GM21786 (cell line): ENCODE measurements around the gene TANGO6.

Source experiments
- ATAC-seq: cut with Tn5 transposase; IDR thresholded peaks from one replicate; pipeline ENCODE4 v1.9.1; 2021; ENCODE audit not compliant: unreplicated experiment

Gene TANGO6

DNA sequence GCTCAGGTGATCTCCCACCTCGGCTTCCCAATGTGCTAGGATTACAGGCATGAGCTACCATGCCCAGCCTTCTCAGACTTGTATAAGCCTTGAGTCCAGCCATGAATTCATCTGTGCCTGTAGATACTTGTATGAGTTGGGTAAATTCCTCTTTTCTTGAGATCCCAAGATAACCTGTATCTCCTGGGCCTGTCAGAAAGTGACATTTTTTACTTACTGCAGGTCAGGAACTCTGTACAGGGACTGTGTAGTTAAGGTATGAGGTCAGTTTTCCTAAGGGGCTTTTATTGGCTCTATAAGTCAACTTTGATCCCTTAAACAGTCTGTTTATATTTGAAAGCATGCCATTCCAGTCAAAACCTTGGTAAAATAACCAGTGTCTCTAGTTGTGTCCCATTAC lies 155.8 kb downstream of the TANGO6 start:
- ATAC-seq: no peak

DNA sequence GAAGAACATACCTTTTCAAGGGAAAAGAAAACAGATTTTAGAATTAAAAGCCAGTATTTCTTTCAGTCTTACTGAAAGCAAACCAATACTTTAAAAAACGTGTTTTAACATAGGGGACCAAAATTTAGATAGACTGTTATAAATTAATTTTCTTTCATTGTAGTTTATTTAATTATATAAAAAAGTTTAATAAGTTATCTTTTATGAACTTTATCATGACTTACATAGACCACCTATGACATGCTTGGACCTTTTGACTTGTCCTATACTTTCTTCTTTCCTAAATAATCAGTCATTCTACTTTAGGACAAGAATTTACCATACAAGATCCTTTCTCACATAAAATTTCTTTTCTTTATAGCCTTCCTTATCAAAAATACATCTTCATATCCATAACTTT lies 160.2 kb downstream of the TANGO6 start:
- ATAC-seq: no peak

DNA sequence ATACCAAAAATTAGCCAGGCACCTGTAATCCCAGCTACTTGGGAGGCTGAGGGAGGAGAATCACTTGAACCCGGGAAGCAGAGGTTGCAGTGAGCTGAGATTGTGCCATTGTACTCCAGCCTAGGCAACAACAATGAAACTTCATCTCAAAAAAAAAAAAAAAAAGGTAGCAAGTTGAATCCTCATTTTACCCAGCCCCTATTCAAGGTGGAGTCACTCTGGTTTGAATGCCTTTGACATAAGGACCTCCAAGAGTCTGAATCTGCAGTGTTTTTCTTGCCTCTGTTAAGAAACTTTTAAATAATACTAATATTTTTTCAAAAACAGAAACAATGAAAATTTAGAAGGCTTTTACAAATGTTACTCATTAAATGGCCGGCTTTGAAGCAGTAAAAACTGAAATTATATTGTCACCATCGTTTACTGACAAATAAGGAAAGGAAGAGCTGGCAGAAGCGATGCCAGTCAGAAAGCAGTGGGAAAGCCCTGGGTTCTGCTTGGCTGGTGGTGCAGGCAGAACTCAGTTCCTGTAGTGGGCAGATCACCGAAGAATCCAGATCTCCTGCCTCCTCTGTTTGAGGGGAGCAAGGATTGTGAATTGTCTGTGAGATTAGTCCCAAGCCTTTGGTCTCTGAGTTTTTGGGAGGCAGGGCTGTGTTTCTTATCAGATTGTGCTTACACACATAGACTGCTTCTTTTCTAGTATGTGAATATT lies 162.5 kb downstream of the TANGO6 start:
- ATAC-seq: no peak

DNA sequence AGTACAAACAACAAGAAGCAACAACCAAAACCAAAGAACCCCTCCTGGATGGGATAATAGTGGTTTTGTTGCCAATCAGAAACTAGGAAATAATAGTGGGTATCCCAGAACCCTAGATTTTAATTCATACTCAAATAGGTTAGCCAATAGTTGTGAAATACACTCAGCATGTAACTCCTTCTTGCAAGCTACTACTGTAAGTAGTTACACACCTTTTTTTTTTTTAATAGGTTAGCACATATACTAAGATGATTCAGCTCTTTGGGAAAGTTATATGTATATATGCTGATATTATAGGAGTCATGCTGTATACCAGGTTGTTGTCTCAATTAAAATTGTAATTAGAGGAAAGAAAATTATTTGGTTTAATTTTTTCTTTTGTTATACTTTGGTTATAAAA lies 169.6 kb downstream of the TANGO6 start:
- no peak for ATAC-seq

DNA sequence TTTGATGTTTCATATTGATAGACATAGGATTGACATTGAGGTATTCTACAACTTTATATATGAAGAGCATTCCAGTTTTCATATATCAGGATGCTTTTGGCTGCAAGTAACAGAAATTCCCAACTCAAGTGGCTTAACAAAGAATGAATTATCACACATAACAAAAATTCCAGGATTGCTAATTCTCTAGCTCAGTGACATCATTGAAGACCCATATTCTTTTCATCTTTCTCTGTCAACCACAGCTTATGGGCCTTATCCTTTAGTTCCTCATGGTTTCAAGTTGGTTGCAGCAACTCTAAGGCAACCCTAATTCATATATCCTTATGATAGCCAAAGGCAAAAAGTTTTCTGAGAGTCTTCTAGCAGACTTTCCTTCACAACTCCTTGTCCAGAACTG lies 170.7 kb downstream of the TANGO6 start:
- no peak for ATAC-seq

DNA sequence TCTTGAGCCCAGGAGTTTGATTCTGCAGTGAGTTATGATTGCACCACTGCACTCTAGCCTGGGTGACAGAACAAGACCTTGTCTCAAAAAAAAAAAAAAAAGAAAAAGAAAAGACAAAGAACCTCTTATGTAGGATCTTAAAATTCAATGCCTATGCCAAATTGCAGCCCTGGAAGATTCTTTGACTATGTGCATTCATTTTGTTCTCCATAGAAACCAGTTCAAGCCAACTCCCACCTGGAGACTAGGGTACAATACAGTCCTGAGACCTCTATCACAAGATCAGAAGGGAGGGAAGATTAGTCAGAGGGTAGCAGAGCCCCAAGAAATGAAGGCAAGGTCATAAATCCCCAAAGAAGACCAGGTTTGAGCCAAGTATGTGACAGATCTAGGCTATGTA lies 171.5 kb downstream of the TANGO6 start:
- ATAC-seq: no peak

DNA sequence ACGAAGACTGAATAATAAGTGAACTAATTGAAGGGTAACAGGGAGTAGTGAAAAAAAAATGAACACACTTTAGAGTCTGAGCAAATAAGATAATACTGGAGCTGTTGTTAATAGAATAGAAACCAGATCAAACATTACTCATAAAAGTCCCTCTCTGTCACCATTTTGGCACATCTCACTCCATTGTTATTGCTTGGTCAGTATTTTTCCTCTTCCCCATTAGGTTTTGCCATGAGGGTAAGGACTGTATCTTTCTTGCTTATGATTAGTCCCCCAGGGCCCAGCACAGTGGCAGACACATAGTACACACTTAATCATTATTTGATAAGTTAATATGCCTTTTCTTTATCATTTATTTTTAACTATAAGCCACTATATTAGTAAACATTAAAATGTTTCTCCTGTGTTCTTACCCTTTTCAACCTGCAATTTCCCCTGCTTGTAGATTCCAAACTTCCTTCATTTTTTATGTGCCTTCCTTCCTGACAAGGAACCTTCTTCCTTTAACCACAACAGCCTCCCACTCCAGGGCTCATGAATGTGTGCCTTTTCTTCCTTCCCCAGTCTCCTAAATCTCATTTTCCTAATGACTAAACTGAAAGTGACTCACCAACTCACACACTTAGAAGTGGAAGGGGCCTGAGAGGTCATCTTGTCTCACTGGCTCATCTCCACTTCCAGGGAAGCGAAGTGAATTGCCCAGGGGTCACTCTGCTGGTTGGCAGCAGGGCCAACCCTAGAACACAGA lies 173.9 kb downstream of the TANGO6 start:
- no peak for ATAC-seq

DNA sequence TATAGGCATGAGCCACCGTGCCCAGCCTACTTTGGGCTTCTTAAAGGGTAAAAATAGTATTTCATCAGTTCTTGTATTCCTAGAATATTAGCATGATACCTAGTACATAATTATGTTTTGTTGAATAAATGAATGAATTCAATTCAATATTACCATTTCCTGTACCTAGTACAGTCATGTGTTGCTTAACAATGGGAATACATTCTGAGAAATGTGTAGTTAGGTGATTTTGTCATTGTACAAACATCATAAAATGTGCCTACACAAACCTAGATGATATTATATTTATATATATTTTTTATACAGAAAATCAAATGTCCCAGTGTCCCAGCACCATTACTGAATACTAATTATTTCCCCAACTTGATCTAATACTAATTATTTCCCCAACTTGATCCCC lies 176.5 kb downstream of the TANGO6 start:
- ATAC-seq: no peak

DNA sequence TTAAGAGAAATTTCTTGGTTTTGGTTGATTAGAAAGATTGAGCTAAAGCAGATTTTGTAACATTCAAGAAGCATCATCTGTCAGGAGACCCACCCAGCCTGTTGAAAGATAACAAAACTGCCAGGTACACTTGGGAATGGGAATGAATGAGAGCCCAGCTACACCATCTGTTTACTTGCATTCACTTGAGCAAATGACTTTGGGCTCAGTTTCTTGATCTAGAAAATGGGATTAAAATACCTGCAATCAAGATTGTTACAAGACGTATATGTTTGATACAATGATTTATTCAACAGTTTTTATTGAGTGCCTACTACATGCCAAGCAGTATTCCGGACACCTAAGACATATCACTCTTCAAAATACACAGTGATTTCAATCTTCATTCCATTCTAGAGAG lies 185.8 kb downstream of the TANGO6 start:
- ATAC-seq: no peak

DNA sequence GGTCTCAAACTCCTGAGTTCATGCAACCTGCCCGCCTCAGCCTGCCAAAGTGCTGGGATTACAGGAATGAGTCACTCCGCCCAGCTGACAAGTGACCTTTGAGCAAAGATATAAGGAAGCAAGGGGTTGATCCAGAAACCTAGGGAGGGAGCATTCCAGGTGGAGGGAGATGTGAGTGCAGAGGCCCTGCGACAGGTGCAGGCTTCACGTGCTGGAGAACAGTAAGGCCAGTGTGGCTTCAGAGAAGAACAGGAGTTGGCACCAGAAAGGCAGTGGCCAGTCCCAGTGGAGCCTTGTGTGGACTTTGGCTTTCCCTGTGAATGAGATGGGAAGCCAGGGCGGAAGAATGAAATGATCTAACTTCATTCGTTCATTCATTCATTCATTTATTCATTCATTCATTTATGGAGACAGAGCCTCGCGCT lies 188.6 kb downstream of the TANGO6 start:
- ATAC-seq: no peak

DNA sequence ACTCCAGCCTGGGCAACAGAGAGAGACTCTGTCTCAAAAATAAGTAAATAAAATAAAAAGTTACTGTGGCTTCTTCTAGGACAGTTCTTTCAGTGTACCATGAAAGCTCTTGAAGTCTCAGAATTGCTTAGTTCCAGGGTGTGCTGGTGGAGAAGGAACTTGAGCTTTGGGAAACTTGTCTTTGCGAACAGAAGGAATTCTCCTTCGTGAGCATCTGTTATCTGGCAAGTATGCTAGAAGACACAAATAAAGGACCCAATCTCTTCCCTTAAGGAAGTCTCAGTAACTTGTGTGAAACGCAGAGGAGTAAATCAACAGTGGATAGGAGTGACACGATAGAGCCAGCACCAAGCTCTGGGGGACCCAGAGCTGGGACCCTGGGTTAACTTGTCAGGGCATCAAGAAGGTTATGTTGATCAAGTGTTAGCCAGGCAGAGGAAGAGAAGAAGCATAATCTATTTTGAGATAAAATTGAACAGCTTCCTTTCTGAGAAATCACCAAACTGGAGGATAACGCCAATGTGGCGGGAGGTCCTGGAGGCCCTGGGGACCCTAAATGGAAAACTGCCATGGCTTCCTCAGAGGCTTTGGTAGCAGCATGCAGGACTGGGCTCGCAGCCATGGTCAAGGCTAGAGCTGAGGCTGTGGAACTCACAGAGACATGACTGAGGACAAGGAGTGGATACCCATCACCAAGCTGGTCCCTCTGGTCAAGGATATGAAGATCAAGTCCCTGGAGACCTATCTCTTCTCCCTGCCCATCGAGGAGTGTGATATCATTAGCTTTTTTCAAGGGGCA lies 190.0 kb downstream of the TANGO6 start:
- no peak for ATAC-seq

DNA sequence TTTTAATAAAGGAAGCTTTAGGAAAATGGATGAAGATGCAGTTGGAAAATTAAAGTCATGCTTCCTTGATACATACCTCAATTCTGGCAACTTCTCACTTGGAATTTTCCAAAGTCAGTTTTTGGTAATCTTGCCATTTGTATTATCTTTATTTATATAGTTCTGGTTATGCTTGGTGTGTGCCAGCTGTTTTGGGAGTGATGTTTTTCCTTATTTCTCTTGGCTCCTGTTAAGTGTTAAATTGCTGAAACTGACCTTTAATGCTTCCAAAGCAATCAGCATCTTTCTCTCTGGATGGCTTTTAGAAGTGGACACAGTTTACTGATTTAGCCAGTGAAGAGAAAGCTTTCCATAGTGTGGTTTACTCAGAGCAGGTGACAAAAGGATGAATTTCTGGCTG lies 192.0 kb downstream of the TANGO6 start:
- ATAC-seq: no peak

DNA sequence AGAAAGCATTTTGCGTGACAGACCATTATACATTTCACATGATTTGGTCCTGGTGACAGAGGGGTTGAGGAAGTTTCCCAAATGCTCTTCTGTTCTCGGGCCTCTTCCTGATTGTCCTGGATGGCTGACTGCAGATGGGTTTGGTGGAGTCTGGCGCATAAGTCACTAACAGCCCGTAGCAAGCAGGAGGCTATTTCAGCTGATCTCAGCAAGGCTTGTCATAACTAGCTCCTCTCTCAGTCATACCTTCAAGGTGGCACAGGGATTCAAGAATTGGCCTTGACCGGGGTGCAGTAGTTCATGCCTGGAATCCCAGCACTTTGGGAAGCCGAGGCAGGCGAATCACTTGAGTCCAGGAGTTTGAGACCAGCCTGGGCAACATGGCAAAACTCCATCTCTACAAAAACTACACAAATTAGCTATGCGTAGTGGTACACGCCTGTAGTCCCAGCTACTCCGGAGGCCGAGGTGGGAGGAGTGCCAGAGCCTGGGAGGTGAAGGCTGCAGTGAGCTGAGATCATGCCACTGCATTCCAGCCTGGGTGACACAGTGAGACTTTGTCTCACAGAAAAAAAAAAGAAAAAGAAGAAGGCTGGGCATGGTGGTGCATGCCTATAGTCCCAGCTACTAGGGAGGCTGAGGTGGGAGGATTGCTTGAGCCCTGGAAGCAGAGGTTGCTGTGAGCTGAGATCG lies 193.2 kb downstream of the TANGO6 start:
- ATAC-seq: no peak

DNA sequence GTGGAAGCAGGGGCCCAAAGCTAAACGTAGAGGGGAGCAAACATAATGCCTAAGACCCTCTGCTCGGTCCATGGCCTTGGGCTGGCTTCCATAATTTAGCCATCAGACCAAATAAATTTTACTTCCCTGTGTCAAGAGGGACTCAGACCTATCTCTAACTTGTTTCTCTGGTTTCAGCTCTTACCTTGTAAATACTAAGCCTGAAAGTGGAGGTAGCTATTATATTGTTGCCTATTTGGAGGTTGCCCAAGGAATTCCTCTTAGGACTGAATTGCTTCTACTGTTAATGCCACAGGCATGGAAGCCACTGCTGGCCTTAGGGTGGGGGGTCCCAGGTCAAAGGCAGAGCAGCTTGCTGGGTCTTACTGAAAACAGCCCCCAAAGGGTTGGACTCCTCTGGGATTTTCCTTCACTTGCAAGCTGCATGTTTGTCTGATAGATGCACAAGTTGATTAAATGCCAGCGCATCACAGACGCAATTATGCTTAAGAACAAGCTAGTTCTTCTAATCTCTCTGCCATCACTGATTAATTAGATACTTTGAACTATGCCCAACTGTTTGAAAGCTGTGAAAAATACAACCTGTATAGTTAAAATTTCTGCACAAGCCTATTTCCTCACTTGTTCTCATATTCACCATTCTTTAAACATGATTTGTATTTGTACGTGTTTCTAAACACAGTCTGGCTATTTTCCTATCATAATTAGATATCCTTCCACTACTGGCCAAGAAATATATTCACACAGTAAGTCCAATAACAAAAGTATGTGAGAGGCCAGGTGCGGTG lies 194.2 kb downstream of the TANGO6 start:
- ATAC-seq: no peak

DNA sequence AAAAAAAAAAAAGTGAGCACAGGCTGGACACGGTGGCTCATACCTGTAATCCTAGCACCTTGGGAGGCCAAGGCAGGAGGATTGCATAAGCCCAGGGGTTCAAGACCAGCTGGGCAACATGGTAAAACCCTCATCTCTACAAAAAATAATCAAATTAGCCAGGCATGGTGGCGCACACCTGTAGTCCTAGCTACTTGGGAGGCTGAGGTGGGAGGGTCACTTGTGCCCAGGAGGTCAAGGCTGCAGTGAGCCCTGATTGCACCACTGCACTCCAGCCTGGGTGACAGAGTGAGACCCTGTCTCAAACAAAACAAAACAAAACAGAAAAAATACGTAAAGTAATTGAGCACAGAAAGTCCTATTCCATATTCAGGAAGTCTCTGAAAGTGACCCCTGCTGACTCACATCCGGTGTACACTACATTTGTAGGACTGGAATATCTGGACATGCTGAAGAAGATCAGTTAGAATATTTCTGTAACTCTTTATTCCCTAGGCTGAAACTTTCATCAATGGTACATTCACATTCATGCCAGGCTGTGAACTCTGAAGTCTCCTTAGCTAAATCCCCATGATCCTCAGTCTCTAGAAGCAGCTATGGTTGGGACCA lies 196.1 kb downstream of the TANGO6 start:
- ATAC-seq: no peak

DNA sequence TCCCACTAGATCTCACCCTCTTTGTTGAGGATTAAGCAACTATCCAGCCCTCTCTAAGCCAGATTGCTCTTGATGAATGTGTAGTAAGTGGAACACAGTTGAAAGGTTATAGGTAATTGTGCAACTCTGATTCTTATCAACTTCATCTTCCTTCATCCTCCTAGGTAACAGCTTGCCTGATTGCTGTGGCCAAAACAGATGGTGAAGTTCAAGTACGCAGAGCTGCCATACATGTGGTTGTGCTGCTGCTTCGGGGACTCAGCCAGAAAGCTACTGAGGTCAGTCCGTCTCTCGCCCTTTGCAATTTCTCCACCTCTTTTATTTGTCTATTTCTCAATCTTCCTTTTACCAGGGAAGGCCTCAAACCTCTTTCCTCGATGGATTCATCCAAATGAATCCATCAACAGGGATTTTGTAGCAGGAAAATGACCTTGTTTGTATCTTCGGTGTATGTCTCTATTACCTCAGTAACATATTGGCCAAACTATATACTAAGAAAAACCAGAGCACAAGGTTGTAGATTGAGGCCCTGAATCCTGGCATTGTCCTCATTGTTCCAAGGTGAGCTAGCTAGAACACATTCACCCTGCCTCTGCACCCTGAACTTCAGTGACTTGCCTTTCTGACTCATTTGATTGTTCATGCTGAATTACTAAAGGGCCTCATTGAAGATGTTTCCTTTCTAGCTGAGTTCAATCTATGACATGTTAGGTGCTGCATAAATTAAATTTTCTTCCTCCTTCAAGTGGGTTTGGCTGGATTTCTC lies 197.0 kb downstream of the TANGO6 start:
- ATAC-seq: no peak

DNA sequence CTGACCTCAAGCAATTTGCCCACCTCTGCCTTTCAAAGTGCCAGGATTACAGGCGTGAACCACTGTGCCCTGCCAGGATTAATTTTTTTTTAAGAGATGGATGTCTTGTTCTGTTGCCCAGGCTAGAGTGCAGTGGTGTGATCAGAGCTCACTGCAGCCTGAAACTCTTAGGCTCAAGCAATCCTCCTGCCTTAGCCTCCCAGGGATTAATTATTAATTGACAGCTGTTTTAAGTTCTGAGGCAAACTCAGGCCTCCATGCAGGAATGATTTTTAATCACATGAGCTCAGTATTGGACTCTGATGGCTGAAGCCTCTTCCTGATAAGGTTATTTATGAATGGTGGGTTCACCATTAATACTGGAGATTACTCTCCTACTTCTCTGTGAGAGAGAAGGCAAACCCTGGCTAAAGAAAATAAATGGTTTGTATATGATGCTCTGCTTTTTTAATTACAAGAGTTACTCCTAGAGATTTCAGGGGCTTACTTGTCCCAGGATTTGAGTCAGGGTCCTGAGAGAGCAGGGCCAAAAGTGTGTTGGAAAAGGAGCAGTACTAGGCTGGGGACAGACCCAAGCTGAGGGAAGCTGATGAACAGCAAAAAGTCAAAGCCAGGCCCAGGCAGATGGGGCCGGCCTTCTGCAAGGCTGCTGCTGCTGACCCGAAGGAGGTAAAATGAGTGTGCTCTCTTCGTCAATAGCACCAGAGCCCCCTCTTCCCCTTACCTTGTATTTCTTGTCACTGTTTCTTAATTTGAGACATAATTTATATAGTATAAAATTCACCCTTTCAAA lies 205.2 kb downstream of the TANGO6 start:
- no peak for ATAC-seq

DNA sequence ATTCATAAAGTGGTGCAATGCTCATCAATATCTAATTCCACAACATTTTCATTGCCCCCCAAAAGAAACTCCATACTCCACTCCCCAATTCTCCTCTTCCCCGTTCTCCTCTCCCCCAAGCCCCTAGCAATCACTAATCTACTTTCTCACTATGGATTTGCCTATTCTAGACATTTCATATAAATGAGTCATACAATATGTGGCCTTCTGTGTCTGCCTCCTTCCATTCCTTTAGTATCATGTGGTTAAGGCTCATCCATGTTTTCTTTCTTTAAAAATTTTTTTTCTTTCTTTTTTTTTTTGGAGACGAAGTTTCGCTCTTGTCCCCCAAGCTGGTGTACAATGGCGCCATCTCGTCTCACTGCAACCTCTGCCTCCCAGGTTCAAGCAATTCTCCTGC lies 205.8 kb downstream of the TANGO6 start:
- no peak for ATAC-seq
